H1 (cell line): ENCODE measurements around the gene CWC25. TPM values are rescaled to one million over a fixed set of nuclear protein-coding genes. Genes with fewer than 3 reads are reported as not detected.

ENCODE experiments used
- CTCF ChIA-PET: fragments of 300-600 bp; sonication (Branson Sonifier 250); formaldehyde crosslinking; loops from one replicate; lab custom pipeline; 2021; ENCODE audit not compliant: partially characterized antibody; lab: Charles Lee
- POLR2A ChIA-PET: fragments of 300-600 bp; sonication (Branson Sonifier 250); formaldehyde crosslinking; loops from one replicate; lab custom pipeline; 2021; ENCODE audit warnings: inconsistent platforms; ENCODE audit not compliant: partially characterized antibody; lab: Charles Lee
- DNase-seq, 2 experiments: peaks; one replicate each; pipeline versions ENCODE4 v3.0.0 to v3.0.0-alpha.2; 2010 to 2022; ENCODE audit warnings: low spot score in 2 of 2, low read depth in 1 of 2, mixed read lengths in 1 of 2
- FAIRE-seq: peaks from 2 replicates; lab custom pipeline; 2011; peaks lifted over from hg19 to GRCh38; lab: Jason Lieb, UNC
- H2AFZ ChIP-seq: 2 replicates; pipeline ENCODE4 v1.8.1; 2012; ENCODE audit warnings: low read length, inconsistent platforms
- H2AK5ac ChIP-seq: 2 replicates; pipeline ENCODE4 v1.6.1; 2013; ENCODE audit warnings: low read depth, low read length
- H2BK120ac ChIP-seq: replicated peaks from 2 replicates; pipeline ENCODE3; 2013; ENCODE audit warnings: low read depth, low read length, inconsistent platforms
- H2BK12ac ChIP-seq: 2 replicates; pipeline ENCODE4 v1.6.1; 2013; ENCODE audit warnings: low read depth, low read length
- H2BK15ac ChIP-seq: 2 replicates; pipeline ENCODE4 v1.6.1; 2013; ENCODE audit warnings: low read length
- H2BK20ac ChIP-seq: 2 replicates; pipeline ENCODE4 v1.6.1; 2013; ENCODE audit warnings: low read length
- H2BK5ac ChIP-seq: 2 replicates; pipeline ENCODE4 v1.6.1; 2013; ENCODE audit warnings: low read depth, low read length
- H3K14ac ChIP-seq: 2 replicates; pipeline ENCODE4 v1.6.1; 2013; ENCODE audit warnings: inconsistent platforms; ENCODE audit not compliant: insufficient read length
- H3K18ac ChIP-seq: 2 replicates; pipeline ENCODE4 v1.6.1; 2013; ENCODE audit warnings: low read length; ENCODE audit errors: extremely low read depth
- H3K23ac ChIP-seq: 2 replicates; pipeline ENCODE4 v1.6.1; 2013; ENCODE audit warnings: inconsistent platforms; ENCODE audit not compliant: insufficient read length
- H3K23me2 ChIP-seq: 2 replicates; pipeline ENCODE4 v1.6.1; 2013; ENCODE audit warnings: low read depth, low read length
- H3K27ac ChIP-seq: 2 replicates; pipeline ENCODE4 v1.6.1; 2011; ENCODE audit warnings: low read depth, low read length, inconsistent platforms
- H3K27me3 ChIP-seq, 4 experiments: replicated peaks in 1 of 4; 1 replicate in 1 of 4; 2 replicates in 3 of 4; pipeline versions ENCODE4 v1.6.1 to v1.8.1; 2011 to 2013; ENCODE audit warnings: low read length in 3 of 4, mild to moderate bottlenecking in 3 of 4, inconsistent platforms in 2 of 4, mixed read lengths in 2 of 4, moderate library complexity in 1 of 4; ENCODE audit not compliant: control insufficient read depth in 3 of 4, insufficient read depth in 3 of 4; ENCODE audit errors: extremely low read depth in 1 of 4
- H3K36me3 ChIP-seq, 4 experiments: 2 replicates each; pipeline versions ENCODE4 v1.6.1 to v1.8.1; 2011 to 2013; ENCODE audit warnings: mild to moderate bottlenecking in 4 of 4, low read length in 3 of 4, moderate library complexity in 2 of 4, control low read depth in 1 of 4, inconsistent platforms in 1 of 4; ENCODE audit not compliant: insufficient read depth in 4 of 4, control insufficient read depth in 2 of 4
- H3K4ac ChIP-seq: replicated peaks from 2 replicates; pipeline ENCODE3; 2013; ENCODE audit warnings: low read length, low read depth, mixed read lengths, inconsistent platforms; ENCODE audit not compliant: insufficient read length
- H3K4me1 ChIP-seq, 4 experiments: replicated peaks in 1 of 4; 1 replicate in 1 of 4; 2 replicates in 3 of 4; pipeline versions ENCODE4 v1.6.1 to v1.8.1; 2011 to 2013; ENCODE audit warnings: low read length in 3 of 4, inconsistent platforms in 2 of 4, mixed read lengths in 1 of 4; ENCODE audit not compliant: insufficient read depth in 4 of 4, control insufficient read depth in 3 of 4
- H3K4me2 ChIP-seq, 2 experiments: 2 replicates each; pipeline versions ENCODE4 v1.6.1 to v1.8.1; 2011 to 2013; ENCODE audit warnings: low read depth in 2 of 2, low read length in 2 of 2, control low read depth in 1 of 2, inconsistent platforms in 1 of 2, mild to moderate bottlenecking in 1 of 2; ENCODE audit not compliant: insufficient read depth in 1 of 2
- H3K4me3 ChIP-seq, 4 experiments: fragments of 200-600, 300-600 bp in 1 of 4; sonication (generic), shearing (Covaris generic), sonication (Bioruptor Twin) in 1 of 4; 2 replicates each; pipeline versions ENCODE4 v1.5.1 to v1.8.1; 2011 to 2016; ENCODE audit warnings: low read length in 4 of 4, low read depth in 3 of 4, control low read depth in 2 of 4, inconsistent platforms in 2 of 4, mild to moderate bottlenecking in 2 of 4, mixed read lengths in 1 of 4, moderate library complexity in 1 of 4; ENCODE audit not compliant: insufficient read depth in 2 of 4; ENCODE audit errors: extremely low read depth in 1 of 4
- H3K56ac ChIP-seq: replicated peaks from 2 replicates; pipeline ENCODE3; 2013; ENCODE audit warnings: low read depth, mild to moderate bottlenecking, mixed read lengths, low read length, inconsistent platforms; ENCODE audit not compliant: insufficient read length
- H3K79me1 ChIP-seq: 2 replicates; pipeline ENCODE4 v1.6.1; 2013; ENCODE audit warnings: low read depth, low read length, control low read depth
- H3K79me2 ChIP-seq, 2 experiments: 2 replicates each; pipeline versions ENCODE4 v1.6.1 to v1.8.1; 2012 to 2013; ENCODE audit warnings: low read length in 2 of 2, mild to moderate bottlenecking in 2 of 2, inconsistent platforms in 1 of 2; ENCODE audit not compliant: insufficient read depth in 2 of 2, control insufficient read depth in 1 of 2
- H3K9ac ChIP-seq, 4 experiments: replicated peaks in 1 of 4; 1 replicate in 1 of 4; 2 replicates in 3 of 4; pipeline versions ENCODE4 v1.6.1 to v1.8.1; 2011 to 2013; ENCODE audit warnings: low read depth in 3 of 4, low read length in 3 of 4, control low read depth in 2 of 4, mild to moderate bottlenecking in 2 of 4, moderate library complexity in 2 of 4, inconsistent platforms in 1 of 4; ENCODE audit errors: extremely low read depth in 1 of 4
- H3K9me3 ChIP-seq, 2 experiments: 2 replicates each; pipeline versions ENCODE4 v1.6.1 to v1.8.1; 2012 to 2013; ENCODE audit warnings: mild to moderate bottlenecking in 2 of 2, moderate library complexity in 2 of 2, control low read depth in 1 of 2, inconsistent platforms in 1 of 2, low read depth in 1 of 2, low read length in 1 of 2, mixed read lengths in 1 of 2; ENCODE audit not compliant: insufficient read depth in 2 of 2
- H4K20me1 ChIP-seq, 2 experiments: replicated peaks in 1 of 2; 2 replicates each; pipeline versions ENCODE3 to v1.8.1; 2011 to 2013; ENCODE audit warnings: inconsistent platforms in 2 of 2, low read length in 2 of 2, mild to moderate bottlenecking in 1 of 2; ENCODE audit not compliant: insufficient read depth in 2 of 2, control insufficient read depth in 1 of 2
- H4K5ac ChIP-seq: 2 replicates; pipeline ENCODE4 v1.6.1; 2013; ENCODE audit warnings: low read length, low read depth, mixed read lengths, inconsistent platforms; ENCODE audit not compliant: insufficient read length
- H4K8ac ChIP-seq: 2 replicates; pipeline ENCODE4 v1.8.0; 2013; ENCODE audit warnings: mild to moderate bottlenecking, moderate library complexity, low read length, inconsistent platforms; ENCODE audit not compliant: insufficient read depth; ENCODE audit errors: extremely low read depth
- H4K91ac ChIP-seq: replicated peaks from 2 replicates; pipeline ENCODE3; 2013; ENCODE audit warnings: low read length, mixed read lengths, inconsistent platforms; ENCODE audit not compliant: insufficient read length
- CBX5 ChIP-seq: fragments of 300-800, 300-1000 bp; sonication (generic); IDR thresholded peaks from 2 replicates; pipeline ENCODE4 v1.7.1; 2016; ENCODE audit warnings: antibody characterized with exemption, low read length, low read depth
- CBX8 ChIP-seq: fragments of 300-800, 300-1000 bp; sonication (generic); IDR thresholded peaks from 2 replicates; pipeline ENCODE4 v1.7.1; 2016; ENCODE audit warnings: low read depth, low read length, borderline replicate concordance
- CREB1 ChIP-seq: IDR thresholded peaks from 2 replicates; pipeline ENCODE4 v1.6.1; 2012; ENCODE audit warnings: inconsistent platforms
- KDM1A ChIP-seq: fragments of 200-600, 300-600 bp; sonication (generic); IDR thresholded peaks from 2 replicates; pipeline ENCODE4 v1.7.1; 2016; ENCODE audit warnings: mild to moderate bottlenecking, low read length, borderline replicate concordance
- POU5F1 ChIP-seq: IDR thresholded peaks from 2 replicates; pipeline ENCODE4 v1.6.1; 2011; ENCODE audit warnings: low read depth, mild to moderate bottlenecking, low read length, moderate library complexity
- RNF2 ChIP-seq: fragments of 200-900, 300-1000 bp; sonication (generic); IDR thresholded peaks from 2 replicates; pipeline ENCODE4 v1.7.1; 2016; ENCODE audit warnings: borderline replicate concordance, low read depth, mild to moderate bottlenecking, antibody characterized with exemption, low read length; ENCODE audit not compliant: poor library complexity, severe bottlenecking; ENCODE audit errors: missing control alignments
- SIX5 ChIP-seq: IDR thresholded peaks from 2 replicates; pipeline ENCODE4 v1.6.1; 2011; ENCODE audit warnings: mild to moderate bottlenecking, low read depth, low read length
- TAF7 ChIP-seq: optimal IDR thresholded peaks from 2 replicates; pipeline ENCODE3; 2011; ENCODE audit warnings: low read depth, mild to moderate bottlenecking, inconsistent platforms, low read length, moderate library complexity, borderline replicate concordance
- YY1 ChIP-seq: IDR thresholded peaks from 2 replicates; pipeline ENCODE4 v1.6.1; 2011; ENCODE audit warnings: low read depth, mild to moderate bottlenecking, low read length
- whole genome bisulfite sequencing, 2 experiments: shearing (Covaris generic) in 1 of 2; methylation state at CpG; one replicate each; pipeline versions ENCODE4 v1.1.6 to v1.1.7; 2013 to 2015; ENCODE audit warnings: low lambda C conversion rate in 2 of 2, mixed read lengths in 2 of 2, inconsistent platforms in 1 of 2, low coverage in 1 of 2, missing lambda C conversion rate in 1 of 2; ENCODE audit not compliant: insufficient replicate concordance in 2 of 2, insufficient coverage in 1 of 2, insufficient read length in 1 of 2; ENCODE audit errors: extremely low coverage in 1 of 2, missing lambda C conversion rate in 1 of 2; 5-methylcytosine and 5-hydroxymethylcytosine counted together
- polyA plus RNA-seq, 7 experiments: library from polyadenylated mRNA; depleted of rRNA in 3 of 7; stranded (reverse) in 5 of 7; unstranded in 2 of 7; fragments of >200 nt in 5 of 7; fragments of 200-250 nt in 2 of 7; gene quantifications; 1 replicate in 5 of 7; 2 replicates in 1 of 7; 4 replicates in 1 of 7; pipeline versions ENCODE4 v1.2.1 to v1.2.3, GENCODE V29; 2011 to 2013; ENCODE audit warnings: missing spikeins in 2 of 7, mixed read lengths in 2 of 7
- total RNA-seq: library from RNA; stranded (reverse); fragmentation: NEBNext Ultra II Directional; extraction: Animal tissue kit (Norgen Biotek cat#: 25700); gene quantifications from 2 replicates; pipeline ENCODE4 v1.2.1, GENCODE V29; 2021
- TF ChIP-seq, protein P1 (sequence below): IDR thresholded peaks from 2 replicates; pipeline ENCODE4 v1.6.1; 2011; ENCODE audit warnings: low read length, improper control_type of control experiment

Gene CWC25
- total and polyA plus RNA-seq, 2 of the 8 experiments (the other 6 are each of a cell fraction or from before 2014, with no cell fraction given), result 11.1 to 13.1 TPM

DNA sequence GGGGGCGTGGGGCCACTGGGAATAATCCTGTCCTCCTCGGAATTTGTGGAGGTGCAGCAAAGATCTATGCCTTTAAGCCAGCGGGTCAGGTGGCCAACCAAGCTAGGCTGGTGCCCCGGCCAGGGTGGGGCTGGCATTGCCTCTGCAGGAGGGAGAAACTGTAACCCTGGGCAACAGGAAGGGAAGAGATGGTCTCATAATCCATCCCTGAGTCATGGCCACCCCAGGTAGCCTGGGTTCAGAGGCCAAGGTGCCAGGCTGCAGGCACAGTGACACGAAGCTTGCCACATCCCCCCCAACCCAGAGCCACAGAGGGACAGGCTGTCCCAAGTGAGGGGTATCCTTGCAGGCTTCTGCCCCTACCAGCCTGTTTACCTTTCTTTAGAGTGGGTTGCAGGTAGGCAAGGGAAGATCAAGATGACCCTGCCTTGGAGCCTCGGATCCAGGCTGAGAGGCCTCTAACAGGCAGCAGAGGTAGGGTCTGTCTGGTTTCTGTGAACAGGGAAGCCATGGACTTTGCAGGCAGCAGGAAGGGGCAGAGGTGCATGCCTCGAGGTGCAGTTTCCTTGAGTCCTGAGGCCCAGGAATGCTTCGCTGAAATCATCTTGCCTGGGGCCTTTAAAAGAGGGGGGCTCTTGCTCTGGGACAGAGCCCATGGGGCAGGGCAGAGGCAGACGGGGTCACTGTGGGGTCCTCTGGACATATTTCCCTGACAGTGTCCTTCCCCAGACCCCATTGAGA, 48.7 kb upstream of the CWC25 start:
- Histone ChIP-seq H3K4me3 (no peak overlapping the region), H3K18ac (no peak overlapping the region), H3K27ac (no peak overlapping the region; the same call in 1 of the 2 replicates), H4K20me1 (peaks cover 2 to 9% of the 10 kb centered on the region in 2 experiments), H3K4ac (no peak overlapping the region), H4K5ac (no peak overlapping the region), H4K8ac (no peak overlapping the region), H2AFZ (no peak overlapping the region), H2AK5ac (peak overlapping the region; percentile 83; the same call in 1 of the 2 replicates), H2BK12ac (0 out of 2 replicates have a peak overlapping the region, but pooled peaks have one; percentile 29), H3K9me3 (no peaks in the 10 kb centered on the region), H2BK20ac (no peak overlapping the region), H3K79me2 (peaks cover 32 to 80% of the 10 kb centered on the region in 2 experiments), H3K9ac (peak overlapping the region in 1 of 4 experiments; percentile 1; a peak in 1 of 7 replicates), H3K23me2 (peaks cover 9% of the 10 kb centered on the region; the same call in 1 of the 2 replicates), H2BK15ac (no peak overlapping the region; the same call in 1 of the 2 replicates), H4K91ac (peak overlapping the region; percentile 11), H2BK120ac (no peak overlapping the region), H2BK5ac (peak overlapping the region; percentile 73), H3K36me3 (peaks cover 0 to 3% (median 1%) of the 10 kb centered on the region in 4 experiments; a peak in 2 of 8 replicates), H3K4me1 (peaks cover 13 to 52% (median 32%) of the 10 kb centered on the region in 4 experiments), H3K27me3 (no peaks in the 10 kb centered on the region), H3K23ac (no peak overlapping the region), H3K4me2 (0 out of 4 replicates have a peak overlapping the region, but pooled peaks of 1 of the 2 experiments have one; percentile 7), H3K14ac (no peak overlapping the region), H3K56ac (no peak overlapping the region), H3K79me1 (peaks cover 31% of the 10 kb centered on the region)
- 87% methylated on average over 9 of the region's 9 CpGs; no CpG with 5 or more reads in 1 of the 2 experiments for WGBS, 2 experiments
- DNase-seq (no peak), FAIRE-seq (no peak)
- ChIA-PET POLR2A (interaction anchor here (0.9 to 24.3 kb wide), 5 partner anchors 9 to 46 kb away, joined by 3 to 468 read pairs (median 98); partner anchors contain the start of genes LASP1NB and RPL23), CTCF (interaction anchor here (0.9 to 3.2 kb wide), 3 partner anchors 9 to 33 kb away, joined by 3 to 16 read pairs (median 8); no protein-coding TSS in a partner anchor)
- no peak for TF ChIP-seq CBX5
- no peak for TF ChIP-seq SIX5
- TF ChIP-seq CREB1, result no peak
- no peak for TF ChIP-seq KDM1A
- TF ChIP-seq TAF7, result no peak
- no peak for TF ChIP-seq RNF2
- no peak for TF ChIP-seq CBX8
- no peak for TF ChIP-seq POU5F1
- TF ChIP-seq YY1, result no peak
- TF ChIP-seq, protein P1, sequence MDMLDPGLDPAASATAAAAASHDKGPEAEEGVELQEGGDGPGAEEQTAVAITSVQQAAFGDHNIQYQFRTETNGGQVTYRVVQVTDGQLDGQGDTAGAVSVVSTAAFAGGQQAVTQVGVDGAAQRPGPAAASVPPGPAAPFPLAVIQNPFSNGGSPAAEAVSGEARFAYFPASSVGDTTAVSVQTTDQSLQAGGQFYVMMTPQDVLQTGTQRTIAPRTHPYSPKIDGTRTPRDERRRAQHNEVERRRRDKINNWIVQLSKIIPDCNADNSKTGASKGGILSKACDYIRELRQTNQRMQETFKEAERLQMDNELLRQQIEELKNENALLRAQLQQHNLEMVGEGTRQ, result no peak
